CD4-positive, alpha-beta T cell treated with Interleukin-17A for 4 hours (primary cell): ENCODE results near the gene ASRGL1.

Experiments used
- DNase-seq: peaks from one replicate; pipeline ENCODE4 v3.0.0-alpha.2; 2020; ENCODE audit warnings: mixed read lengths

Gene ASRGL1

DNA sequence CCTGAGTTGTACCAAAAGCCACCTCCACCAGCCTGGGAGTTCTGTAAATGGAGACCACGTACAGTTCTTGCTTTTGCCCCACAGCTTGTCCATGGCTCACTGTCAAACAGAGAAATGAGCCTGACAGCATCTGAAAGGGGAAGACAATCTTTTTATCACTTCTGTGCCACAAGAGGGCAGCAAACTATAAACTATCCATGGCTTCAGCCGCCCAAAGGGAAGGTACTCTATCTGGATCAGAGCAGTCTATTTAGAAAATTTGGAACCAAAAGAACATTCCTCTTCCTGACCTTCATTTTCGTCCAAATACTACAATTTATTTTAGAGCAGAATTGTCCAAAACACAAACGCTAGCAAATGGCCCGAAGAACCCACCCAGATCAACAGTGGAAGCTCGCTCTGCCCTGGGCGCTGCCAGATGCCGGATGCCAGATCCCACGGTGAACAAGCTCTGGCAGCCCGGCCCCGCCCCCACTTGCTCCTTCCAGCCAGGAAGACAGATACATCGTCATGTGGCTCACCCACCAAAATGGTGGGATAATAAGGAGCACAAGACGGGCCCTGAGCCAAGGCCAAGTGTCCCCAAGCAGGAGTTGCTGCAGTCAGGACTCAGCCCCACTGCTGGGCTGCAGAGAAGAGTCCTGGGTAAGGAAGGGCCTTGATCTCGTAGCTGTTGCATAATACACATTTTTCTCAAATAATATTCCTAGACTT lies 57.7 kb downstream of the ASRGL1 start:
- peak; percentile 62 for DNase-seq

- no peak for DNase-seq
These were observed 58.8 kb downstream of the ASRGL1 start for GRCh38 chr11:62395885-62396551.

DNA sequence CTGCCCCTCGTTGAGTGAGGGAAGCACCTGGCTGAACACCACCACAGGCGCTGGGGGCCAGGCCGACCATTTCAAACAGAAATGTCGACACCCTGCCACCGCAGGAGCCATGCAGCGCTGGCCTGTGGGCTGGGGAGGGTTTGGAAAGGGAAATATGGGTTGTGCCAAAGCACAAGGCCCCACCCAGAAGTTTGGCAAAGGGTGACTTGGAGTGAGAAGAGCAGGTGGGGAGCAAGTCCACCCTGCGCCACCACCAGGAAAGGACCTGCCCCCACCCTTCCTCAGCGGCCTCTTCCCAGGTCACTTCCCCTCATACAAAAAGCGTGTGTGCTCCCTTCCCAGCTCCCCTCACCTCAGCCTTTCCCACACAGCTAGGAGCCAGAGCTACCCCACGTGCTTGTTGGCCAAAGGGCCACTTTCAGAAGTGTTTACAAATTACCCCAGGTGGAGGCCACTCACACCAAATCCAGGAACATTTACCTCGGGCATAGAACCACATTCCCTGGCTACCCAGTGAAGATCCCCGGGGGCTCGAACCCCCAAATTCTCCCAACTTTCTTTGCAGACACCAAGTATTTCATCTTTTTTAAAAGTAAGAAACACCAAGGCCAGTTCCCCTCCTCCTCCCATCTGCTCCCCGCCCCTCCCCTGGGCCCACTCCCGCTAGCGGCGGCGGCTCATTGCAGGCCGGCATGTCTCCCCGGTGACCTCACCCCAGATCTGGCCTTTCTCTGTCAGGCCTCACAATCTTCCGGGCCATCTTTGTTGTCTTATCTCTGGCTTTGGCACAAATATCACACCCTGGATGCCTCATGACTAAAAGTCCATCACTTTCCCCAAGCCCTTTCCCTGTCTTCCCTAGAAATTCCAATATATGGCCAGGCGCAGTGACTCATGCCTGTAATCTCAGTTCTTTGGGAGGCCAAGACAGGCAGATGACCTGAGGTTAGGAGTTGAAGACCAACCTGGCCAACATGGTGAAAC lies 61.1 kb downstream of the ASRGL1 start:
- no peak for DNase-seq

- peak; percentile 43 for DNase-seq
These were observed 62.1 kb downstream of the ASRGL1 start for GRCh38 chr11:62399172-62399877.

- no peak for DNase-seq
These were observed 62.6 kb downstream of the ASRGL1 start for GRCh38 chr11:62399878-62400266.

- no peak for DNase-seq
These were observed 63.0 kb downstream of the ASRGL1 start for GRCh38 chr11:62400281-62400680.

DNA sequence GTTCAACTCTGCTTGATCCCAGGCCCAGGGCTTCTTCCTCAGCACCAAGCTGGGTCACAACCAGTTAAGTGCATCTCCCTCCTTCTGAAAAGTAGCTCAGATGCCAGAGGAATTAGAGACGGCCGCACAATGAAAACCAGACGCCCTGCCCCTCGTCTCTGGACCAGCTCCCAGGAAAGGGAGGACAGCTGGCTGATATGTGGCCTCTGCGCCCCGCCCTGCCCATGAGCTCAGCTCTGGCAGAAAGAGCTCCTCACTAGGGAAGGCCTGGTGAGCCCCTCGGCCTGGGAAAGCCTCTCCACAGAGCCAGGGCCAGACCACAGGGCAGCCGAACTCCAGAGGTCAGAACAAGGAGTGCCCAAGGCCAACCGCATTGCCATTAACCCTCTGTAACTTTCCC lies 63.5 kb downstream of the ASRGL1 start:
- DNase-seq = no peak

GRCh38 chr11:62401356-62401755 lies 64.1 kb downstream of the ASRGL1 start:
- no peak for DNase-seq

GRCh38 chr11:62401811-62402210 lies 64.6 kb downstream of the ASRGL1 start:
- DNase-seq = peak; percentile 21

DNA sequence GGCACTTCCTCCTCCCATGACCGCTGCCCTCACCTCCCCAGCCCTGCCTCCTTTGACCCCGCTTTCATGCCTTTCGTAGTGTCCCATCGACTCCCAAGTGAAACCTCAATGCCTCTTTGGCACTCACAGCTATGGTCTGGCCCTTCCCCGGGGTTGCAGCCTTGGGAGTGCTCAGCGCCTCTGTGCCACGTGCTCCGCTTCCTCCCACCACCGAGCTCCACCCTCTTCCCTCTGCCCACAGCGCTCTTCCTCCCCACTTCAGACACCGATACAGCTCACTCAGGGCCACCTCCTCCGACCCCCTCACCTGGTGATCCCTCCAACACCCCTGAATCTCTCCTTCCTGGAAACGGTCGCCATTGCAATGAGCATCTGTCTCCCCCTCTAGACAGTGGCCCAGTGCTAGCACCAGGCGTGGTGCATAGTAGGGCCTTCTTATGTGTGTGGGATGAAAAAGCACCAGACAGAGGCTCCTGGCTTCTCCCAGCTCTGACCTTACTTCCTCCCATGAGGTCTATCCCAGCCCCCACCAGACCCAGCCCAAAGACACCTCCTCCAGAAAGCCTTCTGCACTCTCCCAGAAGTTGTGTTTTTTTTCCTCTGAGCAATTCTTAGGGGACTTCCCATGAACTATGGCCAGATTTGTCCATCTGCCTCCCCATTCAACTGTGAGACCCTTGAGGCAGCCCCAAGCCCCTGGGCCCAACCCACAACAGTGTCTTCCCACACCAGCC lies 65.1 kb downstream of the ASRGL1 start:
- peak; percentile 79 for DNase-seq

DNA sequence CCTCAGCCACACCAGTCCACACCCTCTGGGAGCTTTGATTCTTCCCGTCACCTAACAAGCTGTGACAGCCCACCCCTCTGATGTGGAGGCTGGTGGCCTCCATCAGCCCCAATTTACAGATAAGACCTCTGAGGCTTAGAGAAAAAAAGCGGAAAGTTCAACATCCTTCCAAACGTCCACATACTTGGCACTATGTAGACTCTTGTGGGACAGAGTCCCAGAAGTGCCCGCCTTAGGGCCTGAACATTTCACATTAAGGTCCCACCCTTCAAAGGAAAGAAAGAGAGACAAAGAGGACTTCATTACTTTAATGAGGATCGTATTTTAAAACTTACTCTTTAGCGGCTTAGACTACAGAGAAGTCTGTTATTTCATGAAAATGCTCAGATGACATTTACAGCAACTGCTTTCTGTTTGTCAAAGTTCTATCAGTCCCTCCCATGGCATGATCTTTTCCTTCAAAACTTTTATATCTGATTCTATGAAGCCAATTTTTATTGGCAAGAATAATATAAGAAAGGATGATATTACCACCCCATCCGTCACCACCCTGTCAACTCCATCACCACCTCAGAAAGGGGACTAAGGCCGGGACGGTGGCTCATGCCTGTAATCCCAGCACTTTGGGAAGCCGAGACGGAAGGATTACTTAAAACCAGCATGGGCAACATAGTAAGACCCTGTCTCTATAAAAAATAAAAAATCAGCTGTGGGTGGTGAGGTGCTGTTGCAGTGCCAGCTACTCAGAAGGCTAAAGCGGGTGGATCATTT lies 65.9 kb downstream of the ASRGL1 start:
- no peak for DNase-seq

DNA sequence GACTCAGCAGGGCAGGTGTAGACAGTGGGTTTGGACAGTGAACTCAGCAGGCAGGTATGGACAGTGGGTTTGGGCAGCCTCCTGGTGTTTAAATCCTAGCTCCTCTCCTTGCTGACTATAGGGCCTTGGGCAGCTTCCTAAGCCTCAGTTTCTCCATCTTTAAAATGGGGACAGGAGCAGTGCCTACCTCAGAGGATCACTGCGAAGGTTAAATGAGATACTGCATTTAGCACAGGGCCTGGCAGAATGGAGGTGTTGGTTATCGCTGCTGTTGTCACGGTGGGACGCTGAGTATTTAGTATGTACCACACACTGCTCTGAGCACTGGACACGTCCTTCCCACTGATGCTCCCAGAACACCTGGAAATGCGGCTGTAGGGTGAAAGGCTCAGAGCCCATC lies 67.2 kb downstream of the ASRGL1 start:
- DNase-seq = no peak

GRCh38 chr11:62404901-62405300 lies 67.7 kb downstream of the ASRGL1 start:
- DNase-seq = no peak

GRCh38 chr11:62406034-62406433 lies 68.8 kb downstream of the ASRGL1 start:
- no peak for DNase-seq

GRCh38 chr11:62409831-62410230 lies 72.6 kb downstream of the ASRGL1 start:
- DNase-seq = no peak

- no peak for DNase-seq
These were observed 73.7 kb downstream of the ASRGL1 start for GRCh38 chr11:62410972-62411371.

DNA sequence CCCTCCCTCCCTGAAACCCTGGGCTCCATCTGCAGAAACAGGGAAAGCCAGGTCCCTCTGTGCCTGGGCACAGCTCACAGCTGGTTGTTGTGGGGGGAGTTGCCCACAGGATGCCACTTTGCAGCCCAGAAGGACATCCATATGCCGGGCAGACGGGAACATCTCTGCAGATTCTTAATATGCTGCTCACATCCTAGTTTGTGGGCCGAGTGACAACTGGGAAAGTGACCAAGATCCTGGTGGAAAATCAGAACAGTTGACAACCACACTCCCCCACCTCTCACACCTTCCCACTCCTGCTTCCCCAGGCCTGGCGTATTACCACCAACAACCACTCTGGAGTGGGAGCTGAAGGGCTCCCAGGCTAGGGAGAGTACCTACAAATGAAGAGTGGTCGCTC lies 74.3 kb downstream of the ASRGL1 start:
- DNase-seq = no peak

DNA sequence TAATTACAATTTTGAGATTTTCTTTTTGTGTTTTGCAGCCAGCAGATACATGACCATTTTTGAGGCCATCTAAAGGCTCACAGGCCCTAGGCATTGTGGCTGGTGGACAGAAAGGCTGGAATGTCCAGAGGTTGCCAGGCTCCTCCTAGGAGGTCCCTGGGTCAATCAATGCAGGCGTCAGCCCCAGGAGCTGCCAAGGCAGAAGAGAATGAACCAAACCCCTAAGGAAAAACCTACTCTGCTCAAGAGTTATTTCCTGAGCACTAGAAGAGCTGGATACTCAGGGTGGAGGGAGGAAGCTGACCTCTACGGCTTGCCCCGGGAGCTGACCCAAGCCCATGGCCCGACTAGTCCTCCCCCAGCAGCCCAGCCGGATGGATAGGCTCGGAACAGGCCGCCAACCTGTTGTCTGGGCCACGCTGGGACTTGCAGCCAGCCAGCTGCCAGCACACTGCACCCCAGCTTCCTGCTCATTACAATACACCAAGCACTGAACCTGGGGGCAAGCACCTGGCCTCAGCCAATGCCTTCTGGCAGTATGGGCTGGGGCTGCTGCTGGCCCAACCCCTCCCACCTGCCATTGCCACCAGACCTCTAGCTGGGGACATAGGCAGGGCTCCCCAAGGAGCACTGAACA lies 75.9 kb downstream of the ASRGL1 start:
- DNase-seq = no peak

- no peak for DNase-seq
These were observed 79.3 kb downstream of the ASRGL1 start for GRCh38 chr11:62416596-62416995.

GRCh38 chr11:62418136-62418535 lies 80.9 kb downstream of the ASRGL1 start:
- no peak for DNase-seq

GRCh38 chr11:62418733-62419132 lies 81.5 kb downstream of the ASRGL1 start, which contains the start of gene SCGB1A1:
SCGB1A1 (plus strand) TSS chr11:62419033; CDS start chr11:62419096, 63 bp downstream.
- no peak for DNase-seq
